Prostate gland (tissue), 2 donors: ENCODE results near the gene NIP7.

Source experiments
- CTCF ChIP-seq, 4 experiments: fragments of 200-600 bp in 2 of 4; fragments of 450-650 bp in 2 of 4; sonication (generic) in 2 of 4; IDR thresholded peaks; 1 replicate in 3 of 4; 2 replicates in 1 of 4; pipeline ENCODE4 v1.5.1; 2016 to 2019; ENCODE audit warnings: antibody characterized with exemption in 4 of 4, mild to moderate bottlenecking in 2 of 4, moderate library complexity in 2 of 4
- POLR2A ChIP-seq: fragments of 450-650 bp; IDR thresholded peaks from one replicate; pipeline ENCODE4 v1.6.1; 2016; ENCODE audit warnings: antibody characterized with exemption, mild to moderate bottlenecking
- POLR2AphosphoS5 ChIP-seq: sonication (generic); formaldehyde crosslinking; IDR thresholded peaks from one replicate; pipeline ENCODE4 v1.6.1; 2017; ENCODE audit warnings: antibody characterized with exemption

GRCh38 chr16:69339289-69340094 is at the start of gene NIP7, which contains the start of gene COG8:
- peak; percentile 89 to 95 (median 95) for TF ChIP-seq CTCF (IDR thresholded peaks at IDR 0.05)
- peak; percentile 46 for TF ChIP-seq POLR2A
- peak; percentile 98 for TF ChIP-seq POLR2AphosphoS5
